SK-N-MC (cell line): ENCODE measurements around the gene WNT4.

Source experiments
- EZH2 ChIP-seq: fragments of 200-600 bp; sonication (generic); IDR thresholded peaks from one replicate; pipeline ENCODE4 v1.6.1; 2017; ENCODE audit warnings: antibody characterized with exemption
- POLR2AphosphoS5 ChIP-seq: IDR thresholded peaks from 2 replicates; pipeline ENCODE4 v1.6.1; 2012; ENCODE audit warnings: mild to moderate bottlenecking, low read depth, low read length, borderline replicate concordance

DNA sequence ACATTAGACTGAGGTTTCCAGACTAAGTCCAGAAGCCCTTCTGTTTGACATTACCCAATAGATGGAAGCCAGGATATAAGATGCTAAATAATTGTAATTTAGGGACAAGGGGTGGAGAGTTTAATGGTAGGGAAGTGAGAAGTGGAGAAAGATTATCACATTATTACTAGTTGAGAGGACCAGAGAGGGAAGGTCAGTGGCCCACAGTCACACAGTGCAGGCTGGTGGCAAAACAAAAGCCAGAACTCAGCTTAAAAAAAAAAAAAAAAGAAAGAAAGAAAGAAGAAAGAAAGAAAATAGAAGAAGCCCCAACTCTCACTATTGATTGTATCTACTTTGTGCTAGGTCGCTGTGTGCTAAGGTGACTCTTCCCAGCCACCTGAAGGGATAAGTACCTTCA lies 41.6 kb upstream of the WNT4 start:
- no peak for TF ChIP-seq EZH2
- no peak for TF ChIP-seq POLR2AphosphoS5
